NCI-H1694 treated with DMSO at 0.1 percent for 48 hours (cell line): ENCODE measurements around the gene TNRC18.
"Not testable (repeated sequence)": the region's sequence is repeated elsewhere in the genome, so short reads cannot be mapped to it uniquely, and the experiment has no call there.

Experiments used
- DNase-seq: peaks from one replicate; lab custom pipeline; 2025; lab: John Stamatoyannopoulos, UW

Gene TNRC18, protein sequence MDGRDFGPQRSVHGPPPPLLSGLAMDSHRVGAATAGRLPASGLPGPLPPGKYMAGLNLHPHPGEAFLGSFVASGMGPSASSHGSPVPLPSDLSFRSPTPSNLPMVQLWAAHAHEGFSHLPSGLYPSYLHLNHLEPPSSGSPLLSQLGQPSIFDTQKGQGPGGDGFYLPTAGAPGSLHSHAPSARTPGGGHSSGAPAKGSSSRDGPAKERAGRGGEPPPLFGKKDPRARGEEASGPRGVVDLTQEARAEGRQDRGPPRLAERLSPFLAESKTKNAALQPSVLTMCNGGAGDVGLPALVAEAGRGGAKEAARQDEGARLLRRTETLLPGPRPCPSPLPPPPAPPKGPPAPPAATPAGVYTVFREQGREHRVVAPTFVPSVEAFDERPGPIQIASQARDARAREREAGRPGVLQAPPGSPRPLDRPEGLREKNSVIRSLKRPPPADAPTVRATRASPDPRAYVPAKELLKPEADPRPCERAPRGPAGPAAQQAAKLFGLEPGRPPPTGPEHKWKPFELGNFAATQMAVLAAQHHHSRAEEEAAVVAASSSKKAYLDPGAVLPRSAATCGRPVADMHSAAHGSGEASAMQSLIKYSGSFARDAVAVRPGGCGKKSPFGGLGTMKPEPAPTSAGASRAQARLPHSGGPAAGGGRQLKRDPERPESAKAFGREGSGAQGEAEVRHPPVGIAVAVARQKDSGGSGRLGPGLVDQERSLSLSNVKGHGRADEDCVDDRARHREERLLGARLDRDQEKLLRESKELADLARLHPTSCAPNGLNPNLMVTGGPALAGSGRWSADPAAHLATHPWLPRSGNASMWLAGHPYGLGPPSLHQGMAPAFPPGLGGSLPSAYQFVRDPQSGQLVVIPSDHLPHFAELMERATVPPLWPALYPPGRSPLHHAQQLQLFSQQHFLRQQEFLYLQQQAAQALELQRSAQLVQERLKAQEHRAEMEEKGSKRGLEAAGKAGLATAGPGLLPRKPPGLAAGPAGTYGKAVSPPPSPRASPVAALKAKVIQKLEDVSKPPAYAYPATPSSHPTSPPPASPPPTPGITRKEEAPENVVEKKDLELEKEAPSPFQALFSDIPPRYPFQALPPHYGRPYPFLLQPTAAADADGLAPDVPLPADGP (N-terminal part only)

DNA sequence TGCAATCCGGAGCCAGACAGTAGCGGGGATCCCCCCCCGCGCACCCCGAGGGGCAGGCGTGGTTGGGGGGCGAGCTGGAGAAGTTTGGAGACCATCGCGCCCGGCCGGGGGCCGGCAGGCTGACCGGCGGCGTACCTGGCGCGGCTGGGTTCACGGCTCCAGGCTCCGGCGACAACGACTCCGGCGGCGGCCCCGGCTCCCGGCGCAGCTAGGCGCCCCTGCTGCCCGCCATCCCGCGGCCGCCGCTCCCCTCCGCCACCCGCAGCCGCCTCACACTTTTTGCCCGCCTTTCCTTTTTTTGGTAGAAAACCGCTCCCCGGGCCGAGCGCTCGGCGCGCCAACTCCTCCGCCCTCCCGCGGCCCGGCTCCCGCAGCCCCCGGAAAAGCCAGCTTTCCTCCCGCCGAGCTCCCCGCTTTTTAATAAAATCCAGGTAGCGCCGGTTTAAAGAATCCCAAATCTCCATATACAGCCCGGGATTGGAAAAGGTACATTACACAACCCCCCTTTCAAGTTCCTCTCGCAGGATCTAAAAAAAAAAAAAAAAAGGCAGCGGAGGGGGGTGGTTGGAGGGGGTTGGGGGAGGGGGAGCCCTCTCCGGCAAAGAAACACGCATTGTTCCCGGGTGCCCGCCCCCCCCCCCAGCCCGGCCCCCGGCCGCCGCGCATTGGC, at the start of gene TNRC18:
TSS of gene TNRC18 (minus strand) at position 529 of the 670 bp plus-strand sequence. CDS start 2,588 bp downstream, outside the sequence.
- no peak for DNase-seq

DNA sequence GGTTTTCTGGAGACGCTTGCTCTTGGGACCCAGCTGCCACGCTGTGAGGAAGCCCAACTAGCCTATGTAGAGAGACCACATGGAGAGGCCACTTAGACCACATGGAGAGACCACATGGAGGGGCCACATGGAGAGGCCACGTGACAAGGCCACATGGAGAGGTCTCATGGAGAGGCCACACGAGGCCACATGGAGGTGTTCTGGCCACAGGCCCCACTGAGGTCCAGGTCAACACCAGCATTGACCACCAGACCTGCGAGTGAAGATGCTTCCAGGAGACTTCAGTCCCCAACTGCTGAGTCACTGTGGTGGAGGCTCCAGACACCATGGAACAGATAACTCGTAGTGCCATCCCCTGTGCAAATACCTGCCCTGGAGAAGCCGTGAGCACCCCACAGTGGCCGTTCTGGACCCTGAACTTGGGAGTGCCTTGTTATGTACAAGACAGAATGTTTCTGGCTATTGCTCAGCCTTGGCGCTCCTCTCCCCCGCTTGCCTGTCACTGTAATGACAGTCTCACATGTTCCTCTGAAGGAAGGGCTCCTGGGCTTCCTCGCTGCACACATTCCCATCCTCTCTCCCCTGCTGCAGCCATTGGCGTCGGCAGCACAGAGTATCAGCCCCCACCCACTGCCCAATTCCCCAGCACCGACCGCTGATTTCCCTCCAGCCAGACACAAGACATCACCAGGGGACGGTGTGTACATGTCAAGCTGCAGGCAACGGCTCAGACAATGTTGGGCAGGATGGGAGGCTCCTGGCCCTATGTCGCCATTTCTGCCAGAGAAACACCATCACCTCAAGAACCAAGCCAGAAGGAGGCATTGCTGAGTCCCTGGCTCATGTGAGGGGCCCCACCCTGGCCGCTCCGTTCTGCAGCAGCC, 49.0 kb upstream of the TNRC18 start:
- peak; percentile 100 for DNase-seq

DNA sequence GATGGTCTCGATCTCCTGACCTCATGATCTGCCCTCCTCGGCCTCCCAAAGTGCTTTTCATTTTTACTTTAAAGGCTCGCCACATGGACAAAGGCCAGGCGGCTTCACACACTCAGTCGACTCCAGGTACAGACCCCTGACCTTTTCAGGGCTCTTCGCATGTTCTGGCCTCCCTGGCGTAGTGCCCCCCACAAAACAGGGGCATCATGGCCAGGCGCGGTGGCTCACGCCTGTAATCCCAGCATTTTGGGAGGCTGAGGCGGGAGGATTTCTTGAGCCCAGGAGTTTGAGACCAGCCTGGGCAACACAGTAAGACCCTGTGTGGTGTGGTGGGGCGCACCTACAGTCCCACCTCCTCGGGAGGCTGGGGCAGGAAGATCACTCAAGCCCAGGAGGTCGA, 48.0 kb upstream of the TNRC18 start:
- not testable (repeated sequence) for DNase-seq

DNA sequence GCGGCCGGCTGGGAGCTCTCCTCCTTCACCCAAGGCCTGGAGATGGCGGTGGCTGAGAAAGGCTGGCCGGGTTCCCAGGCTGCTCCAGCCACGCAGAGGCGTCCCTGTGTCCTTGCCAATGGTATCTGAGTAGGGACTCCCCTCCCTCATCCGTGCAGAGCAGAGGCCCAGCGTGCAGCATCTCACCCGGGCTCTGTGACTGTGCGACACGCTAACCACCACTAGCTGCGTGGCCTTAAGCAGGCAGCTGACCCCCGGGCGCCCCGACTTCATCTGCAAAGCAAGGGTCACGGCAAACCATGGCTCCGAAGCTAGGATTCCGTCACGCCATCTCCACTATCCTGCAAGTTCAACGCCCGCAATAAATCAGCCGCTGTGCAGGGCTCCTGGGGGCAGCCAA, 47.2 kb upstream of the TNRC18 start:
- no peak for DNase-seq

DNA sequence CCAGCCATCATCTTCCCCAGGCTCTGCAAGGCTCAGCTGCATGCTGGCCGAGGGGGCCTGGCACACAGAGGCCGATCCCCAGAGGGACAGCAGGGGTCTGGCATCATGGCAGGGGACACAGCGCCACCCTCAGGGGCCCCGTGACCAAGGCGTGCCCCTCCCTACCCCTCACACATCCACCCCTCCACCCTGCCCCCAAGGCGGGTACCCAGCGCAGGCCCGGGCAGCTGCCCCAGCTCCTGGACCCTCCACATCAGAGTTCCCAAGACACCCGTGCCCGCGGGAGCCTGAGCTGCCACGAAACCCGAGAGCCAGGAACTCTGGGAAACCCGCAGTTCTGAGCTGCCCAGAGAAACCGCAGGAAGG, 46.5 kb upstream of the TNRC18 start:
- DNase-seq, result no peak

DNA sequence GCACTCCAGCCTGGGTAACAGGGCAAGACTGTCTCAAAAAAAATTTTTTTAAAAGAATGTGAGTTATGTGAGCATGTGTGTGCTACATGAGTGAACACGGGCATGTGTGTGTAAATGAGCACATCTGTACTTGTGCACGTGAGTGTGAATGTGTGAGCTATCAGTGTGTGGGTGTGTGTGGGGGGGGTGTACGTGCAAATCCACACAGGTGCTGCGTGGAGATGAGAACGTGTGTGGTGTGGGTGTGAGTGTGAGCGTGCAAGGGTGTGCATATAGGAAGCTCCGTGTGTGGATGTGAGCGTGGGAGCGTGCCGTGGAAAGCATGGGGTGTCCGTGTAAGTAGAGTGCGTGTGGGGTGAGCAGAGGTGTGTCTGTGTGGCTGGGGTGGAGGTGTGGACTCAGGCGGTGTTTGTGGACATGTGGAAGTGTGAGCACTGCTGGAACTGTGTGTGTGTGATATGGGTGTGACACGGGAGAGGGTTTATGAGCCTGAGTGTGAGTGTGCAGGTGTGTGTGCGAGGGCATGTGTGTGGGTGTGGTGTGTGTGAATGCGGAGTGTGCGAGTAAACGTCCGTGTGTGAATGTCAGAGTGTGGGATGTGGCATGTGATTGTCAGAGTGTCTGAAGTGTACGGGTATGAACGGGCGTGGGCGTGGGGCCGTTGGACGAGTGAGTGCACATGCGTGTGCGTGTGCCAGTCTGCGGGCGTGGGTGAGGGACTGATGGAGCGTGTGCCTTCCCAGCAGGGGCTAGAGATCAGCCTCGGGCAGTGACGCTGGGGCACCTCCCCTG, 45.9 kb upstream of the TNRC18 start:
- no peak for DNase-seq

DNA sequence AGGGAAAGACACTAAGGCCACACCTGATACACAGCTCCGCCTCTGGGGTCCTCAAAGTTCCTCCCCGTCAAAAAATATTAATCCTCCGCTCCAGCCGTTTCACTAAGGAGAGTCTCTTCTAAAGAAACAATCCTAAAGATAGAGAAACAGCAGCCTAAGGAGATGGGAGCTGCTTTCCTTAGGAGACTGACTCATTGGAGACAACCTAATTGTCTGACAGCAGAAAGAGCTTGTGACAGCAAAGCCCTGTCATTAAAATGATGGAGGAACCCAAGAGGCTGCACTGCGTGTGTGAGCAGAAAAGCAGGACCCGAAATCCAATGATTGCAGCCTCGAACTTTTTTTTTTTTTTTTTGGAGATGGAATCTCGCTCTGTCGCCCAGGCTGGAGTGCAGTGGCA, 44.0 kb upstream of the TNRC18 start:
- DNase-seq, result no peak

DNA sequence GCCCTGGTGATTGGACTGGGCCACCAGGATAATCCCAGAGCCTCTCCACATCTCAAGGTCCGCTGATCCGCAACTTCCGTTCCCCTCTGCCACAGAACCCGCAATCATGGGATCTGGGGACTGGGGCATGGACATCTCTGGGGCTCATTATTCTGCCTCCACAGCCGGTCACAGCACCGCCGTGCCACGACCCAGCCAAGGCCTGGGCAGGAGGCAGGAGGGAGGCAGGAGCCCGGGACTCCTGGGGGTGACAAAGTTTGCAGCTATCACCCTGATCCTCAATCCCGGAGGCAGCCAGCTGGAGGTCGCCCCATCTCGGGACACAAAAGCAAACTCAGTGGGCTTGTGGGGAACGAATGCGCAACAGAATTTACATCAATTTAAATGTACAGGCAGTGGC, 42.9 kb upstream of the TNRC18 start:
- no peak for DNase-seq

DNA sequence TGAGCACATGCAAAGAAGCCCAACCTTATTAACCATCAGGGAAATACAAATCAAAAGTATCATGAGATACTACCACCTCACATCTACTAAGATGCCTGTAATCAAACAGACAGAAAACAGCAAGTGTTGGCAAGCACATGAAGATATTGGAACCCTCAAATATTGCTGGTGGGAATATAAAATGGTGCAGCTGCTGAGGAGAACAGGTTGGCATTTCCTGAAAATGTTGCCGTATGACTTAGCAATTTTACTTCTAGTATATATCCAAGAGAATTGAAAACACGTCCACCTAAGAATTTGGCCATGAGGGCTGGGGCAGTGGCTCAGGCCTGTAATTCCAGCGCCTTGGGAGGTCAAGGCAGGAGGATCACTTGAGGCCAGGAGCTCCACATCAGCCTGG, 39.4 kb upstream of the TNRC18 start:
- DNase-seq, result no peak

DNA sequence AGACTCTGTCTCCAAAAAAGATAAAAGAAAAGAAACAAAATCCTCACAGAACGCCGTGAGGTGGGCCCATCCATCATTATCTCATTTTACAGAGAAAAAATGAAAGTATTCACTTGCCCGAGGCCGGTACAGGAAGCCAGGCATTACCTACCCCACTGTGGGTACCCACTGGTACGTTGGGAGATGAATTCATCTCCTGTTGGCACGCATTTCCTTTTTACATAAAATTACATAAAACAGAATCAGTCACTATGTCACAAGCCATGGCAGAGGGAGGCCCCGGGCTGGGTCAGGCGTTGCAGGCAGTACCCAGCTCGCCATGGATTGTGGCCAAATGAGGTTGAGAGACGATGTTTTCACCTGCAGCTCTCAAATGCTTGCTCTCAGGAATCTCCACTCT, 38.6 kb upstream of the TNRC18 start:
- DNase-seq, result no peak

DNA sequence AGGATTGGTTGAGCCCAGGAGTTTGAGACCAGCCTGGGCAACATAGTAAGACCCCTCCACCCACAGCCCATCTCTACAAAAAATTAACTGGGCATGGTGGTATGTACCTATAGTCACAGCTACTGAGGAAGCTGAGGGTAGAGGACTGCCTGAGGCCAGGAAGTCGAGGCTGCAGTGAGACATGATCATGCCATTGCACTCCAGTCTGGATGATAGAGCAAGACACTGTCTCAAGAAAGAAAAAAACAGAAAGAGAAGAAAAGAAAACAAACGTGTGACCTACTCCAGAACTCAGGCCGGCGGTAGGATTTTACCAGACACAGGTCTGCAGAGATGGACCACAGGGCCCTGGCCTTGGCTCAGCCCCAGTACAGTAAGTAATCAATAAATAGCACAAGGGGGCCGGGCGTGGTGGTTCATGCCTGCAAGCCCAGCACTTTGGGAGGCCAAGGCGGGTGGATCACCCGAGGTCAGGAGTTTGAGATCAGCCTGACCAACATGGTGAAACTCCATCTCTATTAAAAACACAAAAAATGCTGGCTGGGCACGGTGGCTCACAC, 35.4 kb upstream of the TNRC18 start:
- no peak for DNase-seq

DNA sequence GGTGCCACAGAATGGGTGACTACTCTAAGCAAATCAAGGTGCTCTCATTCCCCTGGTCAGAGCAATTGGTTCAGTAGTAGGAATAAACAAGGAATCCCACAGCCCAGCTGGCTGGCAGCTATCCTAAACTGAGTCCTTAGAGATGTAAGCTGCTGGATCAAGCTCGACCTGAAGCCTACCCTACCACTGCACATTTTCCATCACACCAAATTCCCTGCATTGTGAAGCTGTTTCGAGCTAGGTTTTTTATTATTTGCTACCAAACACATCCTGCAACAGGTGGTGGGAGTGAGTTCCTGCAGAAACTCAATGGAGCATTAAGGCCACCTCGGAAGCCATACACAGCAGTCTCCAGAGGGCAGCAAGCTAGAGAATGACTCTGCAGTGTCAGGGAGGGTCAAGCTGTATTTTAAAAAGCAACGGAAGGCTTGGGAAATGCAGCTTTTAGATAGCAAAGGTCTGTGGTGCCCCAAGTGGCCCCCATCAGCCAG, 33.7 kb upstream of the TNRC18 start:
- no peak for DNase-seq

DNA sequence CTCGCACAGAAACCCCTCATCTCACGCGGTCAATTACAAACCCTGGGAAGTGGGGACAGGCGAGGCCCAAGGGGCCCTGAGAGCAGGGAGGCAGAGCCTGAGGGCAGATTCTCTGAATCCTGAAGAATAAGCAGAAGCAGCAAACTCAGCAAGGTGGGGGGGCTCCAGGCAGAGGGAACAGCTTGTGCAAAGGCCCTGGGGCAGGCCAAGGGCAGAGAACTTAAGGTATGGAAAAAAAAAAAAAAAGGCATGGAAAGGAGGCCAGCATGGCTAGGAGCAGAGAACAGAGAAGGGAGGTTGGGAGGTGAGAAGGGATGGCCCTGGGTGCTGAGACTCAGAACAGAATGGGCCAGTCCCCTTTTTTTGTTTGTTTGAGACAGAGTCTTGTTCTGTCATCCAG, 32.8 kb upstream of the TNRC18 start:
- no peak for DNase-seq

DNA sequence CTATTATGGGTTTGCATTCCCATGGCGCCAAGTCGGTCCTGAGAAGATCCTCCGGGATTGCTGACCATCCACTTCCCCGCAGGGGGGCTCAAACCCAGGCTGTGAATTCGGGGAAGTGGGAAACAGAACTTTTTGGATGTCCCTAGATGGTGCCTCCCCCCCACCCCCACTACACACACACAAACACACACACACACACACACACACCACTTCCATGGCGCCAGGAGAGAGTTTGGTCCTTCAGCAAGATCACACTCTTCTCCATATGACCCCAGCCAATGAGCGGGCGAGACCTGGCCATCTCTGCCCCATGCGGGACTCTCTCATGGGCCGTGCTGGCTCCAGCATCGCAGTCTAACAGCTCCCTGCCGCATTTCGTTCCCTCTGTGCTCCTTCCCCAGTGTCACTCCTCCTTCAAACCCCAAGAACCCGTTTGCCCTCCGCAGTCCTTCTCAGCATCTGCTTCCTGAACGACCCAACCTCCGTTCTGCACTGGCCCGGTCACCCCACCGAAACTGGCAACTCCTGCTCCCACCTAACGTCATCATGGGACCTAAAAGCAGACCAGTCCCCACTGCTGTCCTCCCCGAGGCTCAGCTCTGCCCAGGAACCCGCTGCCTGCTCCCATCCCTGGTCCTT, 32.1 kb upstream of the TNRC18 start:
- DNase-seq, result no peak

DNA sequence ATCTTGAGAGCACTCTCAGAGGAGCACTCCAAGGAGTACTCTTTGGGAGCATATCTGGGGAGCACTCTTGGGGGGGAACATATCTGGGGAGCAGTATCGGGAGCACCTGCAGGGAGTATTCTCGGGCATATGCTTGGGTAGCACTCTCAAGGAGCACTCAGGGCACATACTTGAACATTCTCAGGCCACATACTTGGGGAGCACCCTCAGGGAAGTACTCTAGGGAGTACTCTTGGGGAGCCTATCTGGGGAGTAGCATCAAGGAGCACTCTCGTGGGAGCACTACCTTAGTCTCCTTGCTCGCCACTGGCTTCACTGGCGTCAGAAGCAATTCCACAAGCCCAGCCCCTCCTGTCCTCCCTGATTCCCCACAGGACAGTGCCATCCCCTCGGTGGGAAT, 31.5 kb upstream of the TNRC18 start:
- no peak for DNase-seq

DNA sequence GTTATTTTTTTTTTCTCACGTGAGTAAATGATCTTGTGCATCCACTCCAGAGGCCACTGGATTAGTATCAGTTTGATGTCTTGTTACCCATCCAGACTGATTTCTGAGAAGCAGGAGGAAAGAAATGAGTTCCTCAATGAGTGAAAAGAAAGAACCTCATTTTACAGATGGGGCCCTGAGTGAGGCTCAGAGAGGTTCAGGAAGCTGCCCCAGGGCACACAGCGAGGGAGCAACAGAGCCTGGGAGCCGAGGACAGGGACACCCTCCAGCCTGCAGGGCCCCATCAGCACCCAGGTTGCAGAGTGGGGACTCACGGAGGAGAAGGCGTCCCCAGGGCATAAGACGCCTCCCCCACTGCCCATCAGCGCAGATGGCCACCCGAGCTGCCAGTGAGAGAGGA, 30.9 kb upstream of the TNRC18 start:
- no peak for DNase-seq

DNA sequence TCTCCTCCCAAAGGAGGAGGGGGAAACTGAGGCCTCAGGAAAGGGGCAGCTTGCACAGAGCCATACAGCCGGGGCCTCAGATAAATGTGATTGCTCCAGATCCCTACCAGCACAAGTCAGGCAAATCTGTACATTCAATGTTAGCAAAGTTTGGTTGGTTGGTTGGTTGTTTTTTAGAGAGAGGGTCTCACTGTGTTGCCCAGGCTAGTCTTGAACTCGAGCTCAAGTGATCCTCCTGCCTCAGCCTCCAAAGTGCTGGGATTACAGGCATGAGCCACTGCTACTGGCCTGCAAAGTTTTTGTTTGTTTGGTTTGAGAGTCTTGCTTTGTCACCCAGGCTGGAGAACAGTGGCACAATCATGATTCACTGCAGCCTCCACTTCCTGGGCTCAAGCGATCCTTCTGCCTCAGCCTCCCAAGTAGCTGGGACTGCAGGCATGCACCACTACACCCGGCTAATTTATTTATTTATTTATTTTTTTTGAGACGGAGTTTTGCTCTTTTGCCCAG, 30.0 kb upstream of the TNRC18 start:
- no peak for DNase-seq

DNA sequence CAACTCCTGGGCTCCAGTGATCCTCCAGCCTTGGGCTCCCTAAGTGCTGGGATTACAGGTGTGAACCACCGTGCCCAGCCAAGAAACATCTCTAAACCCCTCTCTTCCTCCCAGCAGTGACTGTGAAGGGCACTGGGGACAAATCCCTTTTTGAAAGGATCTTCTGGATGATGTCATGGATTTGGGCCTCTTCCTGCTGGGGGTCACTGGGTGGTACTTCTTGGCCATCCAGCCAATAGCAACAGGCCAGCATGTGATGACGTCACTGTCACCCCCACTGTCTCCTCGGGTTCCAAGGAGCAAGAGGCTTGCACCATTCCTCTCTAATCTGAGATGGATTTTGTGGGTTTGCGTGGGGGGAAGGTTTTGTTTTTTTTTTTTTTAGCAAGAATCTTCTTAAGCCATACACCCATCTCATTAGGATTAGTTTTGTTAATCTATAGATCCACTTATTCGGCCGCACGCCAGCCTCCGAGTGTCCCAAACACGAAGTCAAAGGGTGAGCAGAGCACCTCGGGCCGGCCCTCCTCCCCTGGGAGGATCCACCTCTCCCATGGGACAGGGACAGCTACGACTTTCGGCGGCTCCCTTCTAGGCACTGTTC, 29.4 kb upstream of the TNRC18 start:
- no peak for DNase-seq

DNA sequence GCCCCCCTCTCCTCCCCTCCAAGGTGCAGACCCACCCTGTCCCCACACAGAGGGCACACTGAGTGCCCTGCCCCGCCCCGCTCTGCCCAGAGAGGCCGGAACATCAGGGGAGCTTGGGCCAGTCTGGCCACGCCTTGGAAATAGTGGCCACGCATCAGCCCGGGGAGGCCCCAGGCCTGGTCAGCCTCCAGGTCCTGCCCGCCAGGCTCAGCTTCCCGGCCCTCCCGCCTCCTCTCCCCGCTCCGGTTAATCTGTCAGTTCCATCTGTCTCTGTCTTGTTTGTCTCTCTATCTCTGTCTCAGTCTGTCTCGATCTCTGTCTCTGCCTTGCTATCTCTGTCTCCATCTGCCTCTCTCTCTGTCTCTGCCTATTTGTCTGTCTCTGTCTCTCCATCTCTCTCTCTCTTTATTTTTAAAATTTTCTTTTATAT, 28.9 kb upstream of the TNRC18 start:
- DNase-seq, result no peak
